Large intestine (tissue), 3 donors: ENCODE data around the gene GLOD4. TPM values are rescaled to one million over a fixed set of nuclear protein-coding genes. Genes with fewer than 3 reads are reported as not detected.
"Not testable (repeated sequence)": the region's sequence is repeated elsewhere in the genome, so short reads cannot be mapped to it uniquely, and the experiment has no call there.

ENCODE experiments used
- DNase-seq, 2 donors: peaks; one replicate each; pipeline versions ENCODE4 v3.0.0 to v3.0.0-alpha.2; 2013
- H3K27ac ChIP-seq: one replicate; pipeline ENCODE4 v1.5.1; 2013; ENCODE audit warnings: low read length
- H3K27me3 ChIP-seq: 2 replicates; pipeline ENCODE4 v1.6.1; 2013; ENCODE audit warnings: low read length; ENCODE audit not compliant: control insufficient read depth, insufficient read depth
- H3K36me3 ChIP-seq: 2 replicates; pipeline ENCODE4 v1.6.1; 2013; ENCODE audit warnings: low read length; ENCODE audit not compliant: control insufficient read depth, insufficient read depth
- H3K4me1 ChIP-seq: one replicate; pipeline ENCODE4 v1.6.1; 2013; ENCODE audit warnings: low read length; ENCODE audit not compliant: control insufficient read depth, insufficient read depth
- H3K4me3 ChIP-seq: one replicate; pipeline ENCODE4 v1.5.1; 2013; ENCODE audit warnings: low read length
- H3K9me3 ChIP-seq: one replicate; pipeline ENCODE4 v1.6.1; 2013; ENCODE audit warnings: mild to moderate bottlenecking, low read depth, low read length, moderate library complexity; ENCODE audit not compliant: control insufficient read depth
- WGBS: methylation state at CpG from one replicate; pipeline ENCODE4 v1.1.5; 2013; ENCODE audit warnings: low lambda C conversion rate; ENCODE audit not compliant: insufficient coverage; 5-methylcytosine and 5-hydroxymethylcytosine counted together
- polyA plus RNA-seq: library from polyadenylated mRNA; unstranded; fragments of 120-200 nt; gene quantifications from one replicate; pipeline ENCODE4 v1.2.1, GENCODE V29; 2013

Gene GLOD4
- polyA plus RNA-seq, 1 donor: 149 TPM

- Histone ChIP-seq H3K27ac (no peak overlapping the region), H3K27me3 (no peaks in the 10 kb centered on the region), H3K4me1 (no peaks in the 10 kb centered on the region), H3K9me3 (no peaks in the 10 kb centered on the region), H3K36me3 (peaks cover 25% of the 10 kb centered on the region), H3K4me3 (peak overlapping the region; percentile 3)
- peak; percentile 55 to 56 for DNase-seq
- WGBS: 90% methylated on average over 2 of the region's 18 CpGs
These were observed 12.8 kb upstream of the GLOD4 start for GRCh38 chr17:794876-795275.

- no CpG with 5 or more reads among the region's 9 CpGs for WGBS
- no peak overlapping the region for H3K4me3 ChIP-seq
- H3K36me3 ChIP-seq: peaks cover 47% of the 10 kb centered on the region
- H3K27me3 ChIP-seq: no peaks in the 10 kb centered on the region
- H3K4me1 ChIP-seq: no peaks in the 10 kb centered on the region
- no peak overlapping the region for H3K27ac ChIP-seq
- H3K9me3 ChIP-seq: no peaks in the 10 kb centered on the region
- DNase-seq: no peak
These were observed 10.2 kb upstream of the GLOD4 start for GRCh38 chr17:792277-792676.

GRCh38 chr17:791829-792228, 9.7 kb upstream of the GLOD4 start:
- Histone ChIP-seq H3K27ac (no peak overlapping the region), H3K4me3 (no peak overlapping the region), H3K36me3 (peaks cover 47% of the 10 kb centered on the region), H3K27me3 (no peaks in the 10 kb centered on the region), H3K4me1 (no peaks in the 10 kb centered on the region), H3K9me3 (no peaks in the 10 kb centered on the region)
- DNase-seq: no peak
- no CpG with 5 or more reads among the region's 19 CpGs for WGBS

- H3K36me3 ChIP-seq: peaks cover 45% of the 10 kb centered on the region
- H3K9me3 ChIP-seq, H3K4me3 ChIP-seq, H3K4me1 ChIP-seq, DNase-seq, H3K27me3 ChIP-seq, H3K27ac ChIP-seq: not testable (repeated sequence)
- no CpG with 5 or more reads among the region's 12 CpGs for WGBS
These were observed 8.8 kb upstream of the GLOD4 start for GRCh38 chr17:790874-791247.

- H3K4me1 ChIP-seq, H3K9me3 ChIP-seq, H3K4me3 ChIP-seq, DNase-seq, H3K27ac ChIP-seq, H3K27me3 ChIP-seq: not testable (repeated sequence)
- peaks cover 45% of the 10 kb centered on the region for H3K36me3 ChIP-seq
- no CpG with 5 or more reads among the region's 38 CpGs for WGBS
These were observed 8.1 kb upstream of the GLOD4 start for GRCh38 chr17:789931-790873.

- Histone ChIP-seq H3K27me3 (no peaks in the 10 kb centered on the region), H3K36me3 (peaks cover 51% of the 10 kb centered on the region), H3K4me1 (no peaks in the 10 kb centered on the region), H3K27ac (no peak overlapping the region), H3K4me3 (no peak overlapping the region), H3K9me3 (no peaks in the 10 kb centered on the region)
- no peak for DNase-seq
- WGBS: 100% methylated on average over 4 of the region's 14 CpGs
These were observed 7.2 kb upstream of the GLOD4 start for GRCh38 chr17:789160-789840.

- peaks cover 51% of the 10 kb centered on the region for H3K36me3 ChIP-seq
- no CpG with 5 or more reads among the region's 4 CpGs for WGBS
These were observed 6.5 kb upstream of the GLOD4 start for GRCh38 chr17:788551-788950.

GRCh38 chr17:787641-788221, 5.7 kb upstream of the GLOD4 start:
- H3K4me1 ChIP-seq: peaks cover 7% of the 10 kb centered on the region
- no peaks in the 10 kb centered on the region for H3K27me3 ChIP-seq
- no peak overlapping the region for H3K27ac ChIP-seq
- no CpG with 5 or more reads among the region's 12 CpGs for WGBS
- H3K36me3 ChIP-seq: peaks cover 50% of the 10 kb centered on the region
- no peaks in the 10 kb centered on the region for H3K9me3 ChIP-seq
- H3K4me3 ChIP-seq: no peak overlapping the region
- DNase-seq: no peak

More at GRCh38 chr17:788551-788950, 6.5 kb upstream of the GLOD4 start:
- no peaks in the 10 kb centered on the region for H3K4me1 ChIP-seq
- no peaks in the 10 kb centered on the region for H3K9me3 ChIP-seq
- no peak overlapping the region for H3K27ac ChIP-seq
- DNase-seq: no peak
- H3K4me3 ChIP-seq: no peak overlapping the region
- H3K27me3 ChIP-seq: no peaks in the 10 kb centered on the region

GRCh38 chr17:785901-786300, 3.8 kb upstream of the GLOD4 start:
- DNase-seq, H3K27ac ChIP-seq, H3K27me3 ChIP-seq, H3K4me3 ChIP-seq, H3K4me1 ChIP-seq, H3K9me3 ChIP-seq: not testable (repeated sequence)
- H3K36me3 ChIP-seq: peaks cover 32% of the 10 kb centered on the region
- WGBS: 100% methylated on average over 3 of the region's 7 CpGs

GRCh38 chr17:784143-784542, 2.1 kb upstream of the GLOD4 start:
- WGBS: 71% methylated on average over 1 of the region's 3 CpGs
- no peaks in the 10 kb centered on the region for H3K27me3 ChIP-seq
- DNase-seq: no peak
- no peak overlapping the region for H3K4me3 ChIP-seq
- H3K36me3 ChIP-seq: peaks cover 21% of the 10 kb centered on the region
- H3K4me1 ChIP-seq: peaks cover 7% of the 10 kb centered on the region
- H3K9me3 ChIP-seq: no peaks in the 10 kb centered on the region
- H3K27ac ChIP-seq: no peak overlapping the region
